Keratinocyte (primary cell): ENCODE measurements around the gene RAE1.

Experiments
- CTCF ChIP-seq, 3 experiments: IDR thresholded peaks in 1 of 3; conservative IDR thresholded peaks in 1 of 3; optimal IDR thresholded peaks in 1 of 3; 2 replicates in 2 of 3; 3 replicates in 1 of 3; pipeline versions ENCODE3 to v1.5.1; 2011; ENCODE audit warnings: low read length in 3 of 3, mild to moderate bottlenecking in 3 of 3, moderate library complexity in 2 of 3, control low read depth in 1 of 3, inconsistent platforms in 1 of 3; ENCODE audit not compliant: insufficient read depth in 2 of 3; ENCODE audit errors: extremely low read depth in 1 of 3
- EZH2 ChIP-seq: IDR thresholded peaks from one replicate; pipeline ENCODE4 v1.6.1; 2012; ENCODE audit warnings: inconsistent platforms, mild to moderate bottlenecking, low read length, moderate library complexity

- TF ChIP-seq EZH2 = no peak
- no peak for TF ChIP-seq CTCF (optimal IDR thresholded peaks at IDR 0.05 in 1 of 3, IDR thresholded peaks at IDR 0.05 in 1 of 3, conservative IDR thresholded peaks at IDR 0.05 in 1 of 3; ENCODE audit: extremely low read depth in 1 of 3, insufficient read depth in 2 of 3, low read length in 3 of 3)
Observed at GRCh38 chr20:57404419-57405072, 53.5 kb downstream of the RAE1 start.
